Fibroblast of skin of right biceps (primary cell): Measurements from ENCODE around the gene AKTIP.
"Not testable (repeated sequence)": the region's sequence is repeated elsewhere in the genome, so short reads cannot be mapped to it uniquely, and the experiment has no call there.

ENCODE experiments used
- DNase-seq: peaks from one replicate; pipeline ENCODE4 v3.0.0-alpha.2; 2013

The AKTIP gene

GRCh38 chr16:53515259-53515658, 12.2 kb upstream of the AKTIP start:
- DNase-seq, result no peak

GRCh38 chr16:53512795-53513194, 9.8 kb upstream of the AKTIP start:
- not testable (repeated sequence) for DNase-seq

- DNase-seq, result no peak
These were observed 8.6 kb upstream of the AKTIP start for GRCh38 chr16:53511403-53512280.

- DNase-seq, result no peak
These were observed 8.0 kb upstream of the AKTIP start for GRCh38 chr16:53511084-53511402.

- no peak for DNase-seq
These were observed 7.7 kb upstream of the AKTIP start for GRCh38 chr16:53510704-53511070.

GRCh38 chr16:53509906-53510703, 7.1 kb upstream of the AKTIP start:
- DNase-seq, result peak; percentile 68

- DNase-seq, result no peak
These were observed 4.6 kb upstream of the AKTIP start for GRCh38 chr16:53507464-53508179.

- DNase-seq, result no peak
These were observed 3.2 kb upstream of the AKTIP start for GRCh38 chr16:53506254-53506653.

- peak; percentile 73 for DNase-seq
These were observed 1.7 kb upstream of the AKTIP start for GRCh38 chr16:53504665-53505064.

- peak; percentile 74 for DNase-seq
These were observed 1.1 kb upstream of the AKTIP start for GRCh38 chr16:53503991-53504663.

- peak; percentile 100 for DNase-seq
These were observed 388 bp upstream of the AKTIP start for GRCh38 chr16:53503270-53503923.

- no peak for DNase-seq
These were observed 1.7 kb downstream of the AKTIP start for GRCh38 chr16:53501216-53501859.

GRCh38 chr16:53498984-53499383, 4.0 kb downstream of the AKTIP start:
- no peak for DNase-seq

GRCh38 chr16:53495325-53495724, 7.7 kb downstream of the AKTIP start:
- no peak for DNase-seq

- no peak for DNase-seq
These were observed 8.4 kb downstream of the AKTIP start for GRCh38 chr16:53494636-53495035.

- DNase-seq, result no peak
These were observed 10.5 kb downstream of the AKTIP start for GRCh38 chr16:53492503-53492902.

GRCh38 chr16:53489755-53490154, 13.3 kb downstream of the AKTIP start:
- no peak for DNase-seq

- DNase-seq, result no peak
These were observed 16.8 kb downstream of the AKTIP start for GRCh38 chr16:53486230-53486629.

- no peak for DNase-seq
These were observed 18.5 kb downstream of the AKTIP start for GRCh38 chr16:53484542-53484941.

- no peak for DNase-seq
These were observed 20.9 kb downstream of the AKTIP start for GRCh38 chr16:53482123-53482522.

- DNase-seq, result no peak
These were observed 22.6 kb downstream of the AKTIP start for GRCh38 chr16:53480394-53480793.

GRCh38 chr16:53478965-53479364, 24.0 kb downstream of the AKTIP start:
- no peak for DNase-seq
